Measurements from ENCODE around the gene SMYD3. TPM values are rescaled to one million over a fixed set of nuclear protein-coding genes. Genes with fewer than 3 reads are reported as not detected.

SMYD3 gene
- total RNA-seq, 1 experiment from 2014 or later: 25.5 TPM

DNA sequence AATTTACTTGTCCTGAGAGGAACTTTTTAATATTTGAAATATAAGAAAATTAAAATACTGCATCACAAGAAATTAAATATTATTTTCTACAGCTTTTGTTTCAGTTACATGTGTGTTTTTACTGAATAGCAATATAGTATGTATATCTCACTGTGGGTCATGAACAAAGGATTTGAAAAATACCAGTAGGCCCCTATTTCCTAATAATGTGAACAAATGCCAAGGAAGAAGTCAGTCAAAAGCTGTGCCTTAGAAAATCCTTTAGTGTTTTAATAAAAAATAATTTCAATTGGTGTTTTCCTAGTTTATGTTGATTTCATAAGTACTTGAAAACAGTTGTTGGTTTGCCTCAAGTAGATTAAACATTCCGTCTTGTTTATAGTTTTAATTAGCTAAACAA lies 46.7 kb downstream of the SMYD3 start:
- no CpG with 5 or more reads among the region's 1 CpG for WGBS (ENCODE audit: extremely low coverage, insufficient read length, low lambda C conversion rate)
- H3K79me1 ChIP-seq (ENCODE audit: insufficient read depth, low read depth, low read length, poor library complexity, severe bottlenecking): no peaks in the 10 kb centered on the region
- no peak overlapping the region for H3K56ac ChIP-seq (ENCODE audit: insufficient read length, low read depth, low read length)
- H4K5ac ChIP-seq (ENCODE audit: insufficient read length, low read depth, low read length): no peak overlapping the region
- H3K4me2 ChIP-seq (ENCODE audit: insufficient read depth, insufficient read length, low read length): no peak overlapping the region
- H3K14ac ChIP-seq (ENCODE audit: insufficient read depth, low read length): no peak overlapping the region
- no peak overlapping the region for H2BK15ac ChIP-seq (ENCODE audit: low read depth, low read length)
- no peak overlapping the region for H3K23ac ChIP-seq (ENCODE audit: insufficient read length, low read depth, low read length)
- H2AFZ ChIP-seq (ENCODE audit: low read length): no peak overlapping the region
- H3K9me3 ChIP-seq (ENCODE audit: control insufficient read depth, low read depth, low read length): no peaks in the 10 kb centered on the region
- H3K9ac ChIP-seq (ENCODE audit: extremely low read depth, insufficient read length, low read length): no peak overlapping the region
- no peak overlapping the region for H3T11ph ChIP-seq (ENCODE audit: low read length)
- no peak for DNase-seq
- H3K18ac ChIP-seq (ENCODE audit: insufficient read length, low read depth, low read length): no peak overlapping the region
- Mint-ChIP-seq H3K9me3 (no peaks in the 10 kb centered on the region), H3K36me3 (ENCODE audit: insufficient read depth in 1 of 3, low read depth in 3 of 3) (no peaks in the 10 kb centered on the region), H3K4me1 (peaks cover 6 to 9% of the 10 kb centered on the region in 2 experiments; a peak in 2 of 4 replicates), H3K27me3 (ENCODE audit: low read depth) (no peaks in the 10 kb centered on the region), H3K27ac (no peak overlapping the region), H3K4me3 (no peak overlapping the region)
- no peak overlapping the region for H4K91ac ChIP-seq (ENCODE audit: insufficient read length, low read depth, low read length)
- H2BK120ac ChIP-seq (ENCODE audit: low read depth, low read length, poor library complexity, severe bottlenecking): no peak overlapping the region
- no peaks in the 10 kb centered on the region for H3K79me2 ChIP-seq (ENCODE audit: insufficient read depth, low read length)
- H2BK12ac ChIP-seq (ENCODE audit: insufficient read length, low read depth, low read length): no peak overlapping the region
- no peak overlapping the region for H3K4ac ChIP-seq (ENCODE audit: low read depth, low read length)
- no peak overlapping the region for H2AK5ac ChIP-seq (ENCODE audit: insufficient read length, low read length)
- no peak overlapping the region for H2BK20ac ChIP-seq (ENCODE audit: low read depth, low read length, poor library complexity, severe bottlenecking)
- no peak overlapping the region for H4K8ac ChIP-seq (replicated peaks; ENCODE audit: insufficient read length, low read depth, low read length)
- TF ChIP-seq, protein P1, sequence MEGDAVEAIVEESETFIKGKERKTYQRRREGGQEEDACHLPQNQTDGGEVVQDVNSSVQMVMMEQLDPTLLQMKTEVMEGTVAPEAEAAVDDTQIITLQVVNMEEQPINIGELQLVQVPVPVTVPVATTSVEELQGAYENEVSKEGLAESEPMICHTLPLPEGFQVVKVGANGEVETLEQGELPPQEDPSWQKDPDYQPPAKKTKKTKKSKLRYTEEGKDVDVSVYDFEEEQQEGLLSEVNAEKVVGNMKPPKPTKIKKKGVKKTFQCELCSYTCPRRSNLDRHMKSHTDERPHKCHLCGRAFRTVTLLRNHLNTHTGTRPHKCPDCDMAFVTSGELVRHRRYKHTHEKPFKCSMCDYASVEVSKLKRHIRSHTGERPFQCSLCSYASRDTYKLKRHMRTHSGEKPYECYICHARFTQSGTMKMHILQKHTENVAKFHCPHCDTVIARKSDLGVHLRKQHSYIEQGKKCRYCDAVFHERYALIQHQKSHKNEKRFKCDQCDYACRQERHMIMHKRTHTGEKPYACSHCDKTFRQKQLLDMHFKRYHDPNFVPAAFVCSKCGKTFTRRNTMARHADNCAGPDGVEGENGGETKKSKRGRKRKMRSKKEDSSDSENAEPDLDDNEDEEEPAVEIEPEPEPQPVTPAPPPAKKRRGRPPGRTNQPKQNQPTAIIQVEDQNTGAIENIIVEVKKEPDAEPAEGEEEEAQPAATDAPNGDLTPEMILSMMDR (conservative IDR thresholded peaks at IDR 0.05): no peak
- H3K4me1 ChIP-seq (ENCODE audit: insufficient read depth, low read length): no peaks in the 10 kb centered on the region
- no peaks in the 10 kb centered on the region for H4K20me1 ChIP-seq (ENCODE audit: control insufficient read depth, insufficient read depth, insufficient read length)
- H3K27me3 ChIP-seq (ENCODE audit: insufficient read depth, low read length): no peaks in the 10 kb centered on the region
- no peak overlapping the region for H3K27ac ChIP-seq (ENCODE audit: insufficient read length, low read depth, low read length)
- no peaks in the 10 kb centered on the region for H3K23me2 ChIP-seq (ENCODE audit: insufficient read length, low read depth, low read length, poor library complexity, severe bottlenecking)
- H2BK5ac ChIP-seq (ENCODE audit: insufficient read length, low read length): no peak overlapping the region

Measured in H9 (cell line).